ENCODE data around the gene ACBD4.

DNA sequence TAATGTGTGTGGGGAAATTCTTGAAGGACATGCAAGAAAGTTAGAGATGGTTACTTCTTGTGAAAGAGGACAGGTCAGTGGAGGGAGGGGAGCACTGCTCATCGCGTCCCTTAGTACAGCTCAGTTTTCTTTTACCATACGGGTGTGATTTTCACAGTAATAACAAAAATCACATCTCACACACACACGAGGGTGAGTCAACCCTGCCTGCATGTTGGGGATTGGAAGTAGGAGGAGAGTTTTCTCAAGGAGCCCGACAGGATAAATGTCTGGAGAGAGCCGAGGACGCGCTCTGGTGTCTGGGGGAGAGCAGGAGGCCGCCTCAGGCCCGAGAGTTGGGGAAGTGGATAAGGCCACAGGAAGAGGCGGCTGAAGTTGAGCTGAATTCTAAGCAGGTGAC lies 19.6 kb upstream of the ACBD4 start:
- TF ChIP-seq, protein P1, sequence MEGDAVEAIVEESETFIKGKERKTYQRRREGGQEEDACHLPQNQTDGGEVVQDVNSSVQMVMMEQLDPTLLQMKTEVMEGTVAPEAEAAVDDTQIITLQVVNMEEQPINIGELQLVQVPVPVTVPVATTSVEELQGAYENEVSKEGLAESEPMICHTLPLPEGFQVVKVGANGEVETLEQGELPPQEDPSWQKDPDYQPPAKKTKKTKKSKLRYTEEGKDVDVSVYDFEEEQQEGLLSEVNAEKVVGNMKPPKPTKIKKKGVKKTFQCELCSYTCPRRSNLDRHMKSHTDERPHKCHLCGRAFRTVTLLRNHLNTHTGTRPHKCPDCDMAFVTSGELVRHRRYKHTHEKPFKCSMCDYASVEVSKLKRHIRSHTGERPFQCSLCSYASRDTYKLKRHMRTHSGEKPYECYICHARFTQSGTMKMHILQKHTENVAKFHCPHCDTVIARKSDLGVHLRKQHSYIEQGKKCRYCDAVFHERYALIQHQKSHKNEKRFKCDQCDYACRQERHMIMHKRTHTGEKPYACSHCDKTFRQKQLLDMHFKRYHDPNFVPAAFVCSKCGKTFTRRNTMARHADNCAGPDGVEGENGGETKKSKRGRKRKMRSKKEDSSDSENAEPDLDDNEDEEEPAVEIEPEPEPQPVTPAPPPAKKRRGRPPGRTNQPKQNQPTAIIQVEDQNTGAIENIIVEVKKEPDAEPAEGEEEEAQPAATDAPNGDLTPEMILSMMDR (IDR thresholded peaks at IDR 0.05; ENCODE audit: low read depth, low read length) = no peak
- no peak for TF ChIP-seq EZH2phosphoT487 (IDR thresholded peaks at IDR 0.05; ENCODE audit: low read depth)

All from OCI-LY3 (cell line).